Gastroesophageal sphincter (tissue), 4 donors: ENCODE data around the gene AGBL4. TPM values are rescaled to one million over a fixed set of nuclear protein-coding genes. Genes with fewer than 3 reads are reported as not detected.

Experiments
- ATAC-seq: fragments of 150-250 bp; one replicate; pipeline ENCODE4 v1.9.1; 2016; ENCODE audit warnings: mild to moderate bottlenecking, moderate library complexity
- H3K27ac ChIP-seq, 4 donors: fragments of 200-600 bp; sonication (generic) in 3 of 4; 1 replicate in 3 of 4; 2 replicates in 1 of 4; pipeline ENCODE4 v1.5.1; 2016 to 2019
- H3K27me3 ChIP-seq: fragments of 200-600 bp; sonication (generic); one replicate; pipeline ENCODE4 v1.5.1; 2019
- H3K36me3 ChIP-seq, 2 donors: fragments of 200-600 bp; sonication (generic); one replicate each; pipeline ENCODE4 v1.5.1; 2019; ENCODE audit warnings: control low read depth in 1 of 2
- H3K4me1 ChIP-seq, 3 donors: fragments of 200-600 bp; sonication (generic); 1 replicate in 2 of 3; 2 replicates in 1 of 3; pipeline ENCODE4 v1.5.1; 2016 to 2019; ENCODE audit warnings: control low read depth in 2 of 3
- H3K4me3 ChIP-seq, 2 donors: fragments of 200-600 bp; sonication (generic); one replicate each; pipeline ENCODE4 v1.5.1; 2019; ENCODE audit warnings: mild to moderate bottlenecking in 1 of 2, moderate library complexity in 1 of 2
- H3K9me3 ChIP-seq, 3 donors: fragments of 200-600 bp; sonication (generic); one replicate each; pipeline ENCODE4 v1.5.1; 2017 to 2019; ENCODE audit warnings: control low read depth in 2 of 3
- CTCF ChIP-seq, 4 experiments: fragments of 200-600 bp in 2 of 4; fragments of 450-650 bp in 2 of 4; sonication (generic) in 1 of 4; IDR thresholded peaks; one replicate each; pipeline ENCODE4 v1.5.1; 2017 to 2019; ENCODE audit warnings: antibody characterized with exemption in 4 of 4, mild to moderate bottlenecking in 2 of 4, moderate library complexity in 2 of 4
- EP300 ChIP-seq: sonication (generic); formaldehyde crosslinking; IDR thresholded peaks from one replicate; pipeline ENCODE4 v1.6.1; 2017; ENCODE audit warnings: antibody characterized with exemption, mild to moderate bottlenecking
- POLR2A ChIP-seq, 2 donors: fragments of 450-650 bp; IDR thresholded peaks; one replicate each; pipeline ENCODE4 v1.6.1; 2017; ENCODE audit warnings: antibody characterized with exemption in 2 of 2, mild to moderate bottlenecking in 2 of 2, moderate library complexity in 1 of 2
- POLR2AphosphoS5 ChIP-seq: sonication (generic); formaldehyde crosslinking; IDR thresholded peaks from one replicate; pipeline ENCODE4 v1.6.1; 2017; ENCODE audit warnings: antibody characterized with exemption
- WGBS, 2 donors: methylation state at CpG; one replicate each; pipeline ENCODE4 v1.1.5; 2018; ENCODE audit warnings: low coverage in 1 of 2; 5-methylcytosine and 5-hydroxymethylcytosine counted together
- total RNA-seq, 4 donors: library from RNA; depleted of rRNA; stranded (reverse); fragments of >200 nt; gene quantifications; one replicate each; pipeline ENCODE4 v1.1.0, GENCODE V29; 2016

The AGBL4 gene
- total RNA-seq, 4 donors from 2014 or later = 1.6 TPM; not detected in 3

GRCh38 chr1:48602349-48602748, 1421.4 kb downstream of the AGBL4 start:
- Histone ChIP-seq H3K36me3 (no peaks in the 10 kb centered on the region), H3K27ac (no peak overlapping the region), H3K27me3 (no peaks in the 10 kb centered on the region), H3K9me3 (no peaks in the 10 kb centered on the region), H3K4me3 (no peak overlapping the region), H3K4me1 (no peaks in the 10 kb centered on the region)
- 32 to 36% methylated on average over 3 to 4 of the region's 4 CpGs for WGBS, 2 donors
- no peak for ATAC-seq
- TF ChIP-seq POLR2A (IDR thresholded peaks at IDR 0.05) = no peak
- TF ChIP-seq CTCF (IDR thresholded peaks at IDR 0.05) = no peak
- TF ChIP-seq POLR2AphosphoS5 = no peak
- no peak for TF ChIP-seq EP300

- WGBS, 2 donors = 56 to 67% methylated on average over 1 of the region's 1 CpG
- Histone ChIP-seq H3K4me3 (no peak overlapping the region), H3K4me1 (peaks cover 0 to 5% (median 0%) of the 10 kb centered on the region in 3 donors), H3K27ac (no peak overlapping the region), H3K9me3 (no peaks in the 10 kb centered on the region), H3K36me3 (no peaks in the 10 kb centered on the region), H3K27me3 (no peaks in the 10 kb centered on the region)
- ATAC-seq = no peak
- no peak for TF ChIP-seq CTCF (IDR thresholded peaks at IDR 0.05)
- TF ChIP-seq EP300 = no peak
- TF ChIP-seq POLR2A (IDR thresholded peaks at IDR 0.05) = no peak
- TF ChIP-seq POLR2AphosphoS5 = no peak
Observed at GRCh38 chr1:48600182-48600581, 1423.6 kb downstream of the AGBL4 start.

GRCh38 chr1:48597663-48598062, 1426.1 kb downstream of the AGBL4 start:
- TF ChIP-seq CTCF (IDR thresholded peaks at IDR 0.05) (no peak), EP300 (no peak), POLR2AphosphoS5 (no peak), POLR2A (IDR thresholded peaks at IDR 0.05) (no peak)
- Histone ChIP-seq H3K4me1 (peaks cover 0 to 5% (median 0%) of the 10 kb centered on the region in 3 donors), H3K9me3 (no peaks in the 10 kb centered on the region), H3K36me3 (no peaks in the 10 kb centered on the region), H3K4me3 (no peak overlapping the region), H3K27me3 (no peaks in the 10 kb centered on the region), H3K27ac (no peak overlapping the region)
- ATAC-seq = no peak

- Histone ChIP-seq H3K4me3 (no peak overlapping the region), H3K27me3 (no peaks in the 10 kb centered on the region), H3K4me1 (peaks cover 0 to 5% (median 0%) of the 10 kb centered on the region in 3 donors), H3K9me3 (no peaks in the 10 kb centered on the region), H3K36me3 (no peaks in the 10 kb centered on the region), H3K27ac (no peak overlapping the region)
- ATAC-seq = no peak
- WGBS, 2 donors = 53% methylated on average over 2 of the region's 2 CpGs; no CpG with 5 or more reads in 1 of the 2 donors
- TF ChIP-seq CTCF (IDR thresholded peaks at IDR 0.05) = no peak
- TF ChIP-seq POLR2AphosphoS5 = no peak
- TF ChIP-seq POLR2A (IDR thresholded peaks at IDR 0.05) = no peak
- no peak for TF ChIP-seq EP300
Observed at GRCh38 chr1:48596046-48596445, 1427.7 kb downstream of the AGBL4 start.

GRCh38 chr1:48595613-48596012, 1428.1 kb downstream of the AGBL4 start:
- H3K4me1 ChIP-seq = peaks cover 0 to 5% (median 0%) of the 10 kb centered on the region in 3 donors
- WGBS, 2 donors = 89 to 91% methylated on average over 3 to 5 of the region's 5 CpGs
- no peaks in the 10 kb centered on the region for H3K36me3 ChIP-seq
- no peaks in the 10 kb centered on the region for H3K9me3 ChIP-seq
- H3K4me3 ChIP-seq = no peak overlapping the region
- no peaks in the 10 kb centered on the region for H3K27me3 ChIP-seq
- TF ChIP-seq CTCF (IDR thresholded peaks at IDR 0.05) (no peak), POLR2AphosphoS5 (no peak), POLR2A (IDR thresholded peaks at IDR 0.05) (no peak), EP300 (no peak)
- H3K27ac ChIP-seq = no peak overlapping the region
- ATAC-seq = no peak
